Breast epithelium (tissue), 4 donors: ENCODE data around the gene NOS1AP. TPM values are rescaled to one million over a fixed set of nuclear protein-coding genes. Genes with fewer than 3 reads are reported as not detected.

Source experiments
- DNase-seq, 2 donors: peaks; one replicate each; pipeline ENCODE4 v3.0.0-alpha.2; 2019; ENCODE audit warnings: low spot score in 2 of 2
- H3K27ac ChIP-seq, 2 donors: fragments of 200-600 bp; sonication (generic) in 1 of 2; one replicate each; pipeline ENCODE4 v1.5.1; 2016 to 2019; ENCODE audit warnings: mild to moderate bottlenecking in 1 of 2
- H3K27me3 ChIP-seq, 2 donors: fragments of 200-600 bp; sonication (generic) in 1 of 2; one replicate each; pipeline versions ENCODE4 v1.5.1 to v1.6.0; 2017 to 2019; ENCODE audit warnings: control low read depth in 1 of 2, mild to moderate bottlenecking in 1 of 2
- H3K36me3 ChIP-seq: fragments of 200-600 bp; one replicate; pipeline ENCODE4 v1.5.1; 2019
- H3K4me1 ChIP-seq, 2 donors: fragments of 200-600 bp; sonication (generic); one replicate each; pipeline ENCODE4 v1.5.1; 2016 to 2019; ENCODE audit warnings: control low read depth in 1 of 2
- H3K4me3 ChIP-seq, 3 donors: fragments of 200-600 bp; sonication (generic); 1 replicate in 2 of 3; 2 replicates in 1 of 3; pipeline ENCODE4 v1.5.1; 2016 to 2019; ENCODE audit warnings: mild to moderate bottlenecking in 3 of 3, moderate library complexity in 2 of 3
- H3K9me3 ChIP-seq, 2 donors: fragments of 200-600 bp; sonication (generic) in 1 of 2; one replicate each; pipeline ENCODE4 v1.5.1; 2016 to 2019; ENCODE audit warnings: control low read depth in 1 of 2
- CTCF ChIP-seq, 3 donors: fragments of 450-650 bp; IDR thresholded peaks; one replicate each; pipeline ENCODE4 v1.5.1; 2016 to 2017; ENCODE audit warnings: antibody characterized with exemption in 3 of 3, mild to moderate bottlenecking in 3 of 3, moderate library complexity in 3 of 3
- POLR2A ChIP-seq: fragments of 450-650 bp; IDR thresholded peaks from one replicate; pipeline ENCODE4 v1.6.1; 2016; ENCODE audit warnings: antibody characterized with exemption, mild to moderate bottlenecking, moderate library complexity
- POLR2AphosphoS5 ChIP-seq, 3 donors: sonication (generic); formaldehyde crosslinking; IDR thresholded peaks; one replicate each; pipeline ENCODE4 v1.6.1; 2017; ENCODE audit warnings: antibody characterized with exemption in 3 of 3
- intact Hi-C: fragments of 100-400 bp; cut with DNase I; formaldehyde crosslinking; loops from one replicate; pipeline ENCODE4 v1.15.1; 2023; ENCODE audit warnings: low total_unique reads
- total RNA-seq, 3 donors: library from RNA; depleted of rRNA; stranded (reverse); fragments of >200 nt; gene quantifications; one replicate each; pipeline ENCODE4 v1.1.0, GENCODE V29; 2016

The NOS1AP gene
- total RNA-seq, 3 donors from 2014 or later = 2.2 to 17.6 (median 11.8) TPM

GRCh38 chr1:162228586-162228985 lies 159.1 kb downstream of the NOS1AP start:
- Histone ChIP-seq H3K4me3 (no peak overlapping the region), H3K27me3 (no peaks in the 10 kb centered on the region), H3K27ac (no peak overlapping the region), H3K9me3 (no peaks in the 10 kb centered on the region), H3K4me1 (no peaks in the 10 kb centered on the region), H3K36me3 (no peaks in the 10 kb centered on the region)
- intact Hi-C loops = no loop called here
- TF ChIP-seq POLR2A (no peak), POLR2AphosphoS5 (IDR thresholded peaks at IDR 0.05) (no peak), CTCF (IDR thresholded peaks at IDR 0.05) (no peak)
- DNase-seq = no peak

DNA sequence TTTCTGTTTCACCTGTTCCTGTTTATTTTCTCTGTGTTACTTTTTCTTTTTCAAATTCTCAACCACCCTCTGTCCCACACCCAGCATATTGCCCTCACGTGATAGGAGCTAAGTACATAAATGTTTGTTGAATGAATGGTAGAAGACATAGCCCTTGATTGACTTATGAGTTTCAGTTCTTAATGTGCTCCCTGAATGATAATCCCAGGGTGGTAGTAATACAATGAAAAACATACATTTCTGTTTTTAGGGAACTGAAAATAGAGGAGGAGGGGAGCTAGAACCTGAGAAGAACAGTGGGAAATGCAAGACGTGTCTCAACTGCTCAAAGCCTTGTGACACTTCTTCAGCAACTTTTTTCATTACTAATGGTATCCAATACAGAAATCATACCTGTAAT lies 160.1 kb downstream of the NOS1AP start:
- intact Hi-C loops = no loop called here
- Histone ChIP-seq H3K36me3 (no peaks in the 10 kb centered on the region), H3K27ac (no peak overlapping the region), H3K4me1 (no peaks in the 10 kb centered on the region), H3K27me3 (no peaks in the 10 kb centered on the region), H3K4me3 (no peak overlapping the region), H3K9me3 (no peaks in the 10 kb centered on the region)
- no peak for DNase-seq
- TF ChIP-seq POLR2A (no peak), CTCF (IDR thresholded peaks at IDR 0.05) (no peak), POLR2AphosphoS5 (IDR thresholded peaks at IDR 0.05) (no peak)

DNA sequence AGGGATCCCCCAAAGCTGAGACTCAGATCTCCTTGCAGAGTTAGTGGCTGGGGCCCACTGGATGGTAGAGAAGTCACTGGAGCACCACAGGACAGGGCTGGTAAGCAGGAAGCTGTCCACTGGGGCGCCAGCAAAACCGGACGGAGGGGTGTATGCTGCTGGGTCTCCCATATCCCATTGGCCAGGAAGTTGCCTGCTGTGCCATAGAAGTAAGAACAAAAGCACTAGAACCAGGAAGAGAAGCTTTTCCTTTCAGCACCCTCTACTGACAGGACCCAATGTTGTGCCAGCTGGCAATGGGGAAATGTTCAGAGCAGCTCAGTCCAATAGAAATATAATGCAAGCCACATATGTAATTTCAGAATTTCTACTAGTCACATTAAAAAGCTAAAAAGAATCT lies 160.6 kb downstream of the NOS1AP start:
- intact Hi-C loops = no loop called here
- DNase-seq = no peak
- H3K27me3 ChIP-seq = no peaks in the 10 kb centered on the region
- H3K4me3 ChIP-seq = no peak overlapping the region
- no peaks in the 10 kb centered on the region for H3K4me1 ChIP-seq
- no peak overlapping the region for H3K27ac ChIP-seq
- TF ChIP-seq CTCF (IDR thresholded peaks at IDR 0.05) (no peak), POLR2AphosphoS5 (IDR thresholded peaks at IDR 0.05) (no peak), POLR2A (no peak)
- no peaks in the 10 kb centered on the region for H3K9me3 ChIP-seq
- no peaks in the 10 kb centered on the region for H3K36me3 ChIP-seq

DNA sequence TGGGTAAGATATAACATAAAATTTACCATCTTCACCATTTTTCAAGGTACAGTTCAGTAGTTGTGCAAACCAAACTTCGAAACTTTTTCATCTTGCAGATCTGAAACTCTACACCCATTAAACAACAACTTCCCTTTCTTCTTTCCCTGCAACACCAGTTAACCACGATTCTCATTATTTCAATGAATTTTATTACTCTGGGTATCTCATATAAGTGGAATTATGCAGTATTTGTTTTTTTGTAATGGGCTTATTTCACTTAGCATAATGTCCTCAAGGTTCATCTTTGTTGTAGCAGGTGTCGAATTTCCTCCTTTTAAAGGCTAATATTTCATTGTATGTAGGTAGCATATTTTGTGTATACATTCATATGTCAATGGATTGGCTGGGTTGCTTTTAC lies 161.0 kb downstream of the NOS1AP start:
- Histone ChIP-seq H3K27me3 (no peaks in the 10 kb centered on the region), H3K4me3 (no peak overlapping the region), H3K27ac (no peak overlapping the region), H3K9me3 (no peaks in the 10 kb centered on the region), H3K36me3 (no peaks in the 10 kb centered on the region), H3K4me1 (no peaks in the 10 kb centered on the region)
- intact Hi-C loops = no loop called here
- DNase-seq = no peak
- TF ChIP-seq CTCF (IDR thresholded peaks at IDR 0.05) = no peak
- TF ChIP-seq POLR2A = no peak
- no peak for TF ChIP-seq POLR2AphosphoS5 (IDR thresholded peaks at IDR 0.05)

- no peak overlapping the region for H3K4me3 ChIP-seq
- no peaks in the 10 kb centered on the region for H3K27me3 ChIP-seq
- no peaks in the 10 kb centered on the region for H3K4me1 ChIP-seq
- TF ChIP-seq POLR2AphosphoS5 (IDR thresholded peaks at IDR 0.05) (no peak), POLR2A (no peak), CTCF (IDR thresholded peaks at IDR 0.05) (no peak)
- H3K27ac ChIP-seq = no peak overlapping the region
- H3K9me3 ChIP-seq = no peaks in the 10 kb centered on the region
- DNase-seq = no peak
- intact Hi-C loops = no loop called here
- H3K36me3 ChIP-seq = no peaks in the 10 kb centered on the region
These were observed 162.7 kb downstream of the NOS1AP start for GRCh38 chr1:162232034-162232711.
